GM12873 (cell line): ENCODE measurements around the gene ECEL1.

Experiments used
- CTCF ChIP-seq: IDR thresholded peaks from 2 replicates; pipeline ENCODE4 v1.5.1; 2012; ENCODE audit warnings: low read depth, mild to moderate bottlenecking, moderate library complexity, low read length, control low read depth; ENCODE audit not compliant: insufficient read depth; ENCODE audit errors: missing control alignments

Gene ECEL1

GRCh38 chr2:232487385-232488096, at the start of gene ECEL1:
Gene ECEL1 (minus strand): TSS chr2:232487834. CDS start chr2:232486653, 1,181 bp downstream.
- no peak for TF ChIP-seq CTCF

- TF ChIP-seq CTCF, result peak; percentile 57
Observed at GRCh38 chr2:232537079-232537478, 49.4 kb upstream of the ECEL1 start.

- TF ChIP-seq CTCF, result no peak
Observed at GRCh38 chr2:232535761-232536530, 48.3 kb upstream of the ECEL1 start.

- TF ChIP-seq CTCF, result no peak
Observed at GRCh38 chr2:232534940-232535651, 47.5 kb upstream of the ECEL1 start.

GRCh38 chr2:232533944-232534710, 46.5 kb upstream of the ECEL1 start:
- no peak for TF ChIP-seq CTCF

- no peak for TF ChIP-seq CTCF
Observed at GRCh38 chr2:232532419-232532818, 44.8 kb upstream of the ECEL1 start.
